Stimulated activated CD4-positive, alpha-beta T cell treated with anti-CD3 and anti-CD28 coated beads, Interleukin-2, amount 100 ng/mL, for 24 hours (primary cell): ENCODE results near the gene SEMA3G.

ENCODE experiments used
- DNase-seq, 2 donors: peaks; one replicate each; pipeline ENCODE4 v3.0.0-alpha.2; 2020

The SEMA3G gene

GRCh38 chr3:52394751-52395502, 50.0 kb downstream of the SEMA3G start:
- no peak for DNase-seq

- no peak for DNase-seq
These were observed 50.8 kb downstream of the SEMA3G start for GRCh38 chr3:52393959-52394670.

GRCh38 chr3:52393131-52393807, 51.6 kb downstream of the SEMA3G start:
- DNase-seq, result no peak

GRCh38 chr3:52392216-52392930, 52.5 kb downstream of the SEMA3G start:
- DNase-seq, result no peak

- no peak for DNase-seq
These were observed 53.8 kb downstream of the SEMA3G start for GRCh38 chr3:52391096-52391495.

- no peak for DNase-seq
These were observed 56.0 kb downstream of the SEMA3G start for GRCh38 chr3:52388933-52389332.

GRCh38 chr3:52388348-52388821, 56.5 kb downstream of the SEMA3G start:
- no peak for DNase-seq

GRCh38 chr3:52387481-52387880, 57.4 kb downstream of the SEMA3G start:
- no peak for DNase-seq

GRCh38 chr3:52385157-52385556, 59.7 kb downstream of the SEMA3G start:
- peak in 1 of 2 donors; percentile 49 for DNase-seq

GRCh38 chr3:52384019-52384761, 60.7 kb downstream of the SEMA3G start:
- DNase-seq, result no peak

GRCh38 chr3:52383446-52383845, 61.5 kb downstream of the SEMA3G start:
- no peak for DNase-seq
